Measurements from ENCODE around the gene EXOSC5. TPM values are rescaled to one million over a fixed set of nuclear protein-coding genes. Genes with fewer than 3 reads are reported as not detected.

Gene EXOSC5
- total and polyA plus RNA-seq, 9 of the 15 experiments (the other 6 are each of a cell fraction or from before 2014, with no cell fraction given), result 10.9 to 75.5 (median 37.8) TPM

- TF ChIP-seq ZNF785 (CRISPR knock-in tag; IDR thresholded peaks at IDR 0.05) (no peak), TGIF2 (CRISPR knock-in tag; IDR thresholded peaks at IDR 0.05) (no peak), NONO (IDR thresholded peaks at IDR 0.05; ENCODE audit: low read depth in 2 of 2, low read length in 1 of 2) (peak in 1 of 2 experiments; percentile 27; a peak in 1 of 4 replicates), SUPT5H (IDR thresholded peaks at IDR 0.05) (peak; percentile 65; the same call in 1 of the 2 replicates), ZNF436 (CRISPR knock-in tag; IDR thresholded peaks at IDR 0.05) (no peak), OTX1 (CRISPR knock-in tag; IDR thresholded peaks at IDR 0.05) (no peak), ARHGAP35 (IDR thresholded peaks at IDR 0.05; ENCODE audit: partially characterized antibody) (no peak), ZFP1 (CRISPR knock-in tag; IDR thresholded peaks at IDR 0.05) (no peak), MAFG (tag; conservative IDR thresholded peaks at IDR 0.05) (no peak), ZNF740 (CRISPR knock-in tag; IDR thresholded peaks at IDR 0.05) (no peak), ZNF740 (tag; IDR thresholded peaks at IDR 0.05) (no peak), MTF1 (CRISPR knock-in tag; IDR thresholded peaks at IDR 0.05; ENCODE audit: borderline replicate concordance) (no peak), HDAC6 (IDR thresholded peaks at IDR 0.05; ENCODE audit: low read depth, low read length) (no peak), ZNF263 (CRISPR knock-in tag; IDR thresholded peaks at IDR 0.05; ENCODE audit: borderline replicate concordance) (peak; percentile 93), TFE3 (CRISPR knock-in tag; IDR thresholded peaks at IDR 0.05) (no peak), ZNF354B (CRISPR knock-in tag; IDR thresholded peaks at IDR 0.05) (no peak), RFX7 (CRISPR knock-in tag; IDR thresholded peaks at IDR 0.05) (no peak), TFAM (CRISPR knock-in tag; conservative IDR thresholded peaks at IDR 0.05) (no peak), CTBP1 (IDR thresholded peaks at IDR 0.05; ENCODE audit: borderline replicate concordance) (peak; percentile 51; the same call in 1 of the 2 replicates), FOXA1 (IDR thresholded peaks at IDR 0.05; ENCODE audit: borderline replicate concordance) (no peak), CC2D1A (IDR thresholded peaks at IDR 0.05) (peak; percentile 41; the same call in 1 of the 2 replicates), THRAP3 (IDR thresholded peaks at IDR 0.05; ENCODE audit: borderline replicate concordance) (0 out of 2 replicates have a peak, but pooled peaks have one; percentile 52), MYBL2 (IDR thresholded peaks at IDR 0.05; ENCODE audit: low read depth) (no peak), MYBL2 (CRISPR knock-in tag; IDR thresholded peaks at IDR 0.05; ENCODE audit: borderline replicate concordance) (no peak), GABPB1 (CRISPR knock-in tag; IDR thresholded peaks at IDR 0.05) (no peak)
- TF ChIP-seq, protein P1, sequence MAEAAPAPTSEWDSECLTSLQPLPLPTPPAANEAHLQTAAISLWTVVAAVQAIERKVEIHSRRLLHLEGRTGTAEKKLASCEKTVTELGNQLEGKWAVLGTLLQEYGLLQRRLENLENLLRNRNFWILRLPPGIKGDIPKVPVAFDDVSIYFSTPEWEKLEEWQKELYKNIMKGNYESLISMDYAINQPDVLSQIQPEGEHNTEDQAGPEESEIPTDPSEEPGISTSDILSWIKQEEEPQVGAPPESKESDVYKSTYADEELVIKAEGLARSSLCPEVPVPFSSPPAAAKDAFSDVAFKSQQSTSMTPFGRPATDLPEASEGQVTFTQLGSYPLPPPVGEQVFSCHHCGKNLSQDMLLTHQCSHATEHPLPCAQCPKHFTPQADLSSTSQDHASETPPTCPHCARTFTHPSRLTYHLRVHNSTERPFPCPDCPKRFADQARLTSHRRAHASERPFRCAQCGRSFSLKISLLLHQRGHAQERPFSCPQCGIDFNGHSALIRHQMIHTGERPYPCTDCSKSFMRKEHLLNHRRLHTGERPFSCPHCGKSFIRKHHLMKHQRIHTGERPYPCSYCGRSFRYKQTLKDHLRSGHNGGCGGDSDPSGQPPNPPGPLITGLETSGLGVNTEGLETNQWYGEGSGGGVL (CRISPR knock-in tag; IDR thresholded peaks at IDR 0.05), result no peak
These were observed 46.3 kb downstream of the EXOSC5 start (continued) for GRCh38 chr19:41350735-41351338.
